Omental fat pad (tissue), 4 donors: ENCODE results near the gene S100B. TPM values are rescaled to one million over a fixed set of nuclear protein-coding genes. Genes with fewer than 3 reads are reported as not detected.

Experiments
- ATAC-seq: fragments of 150-250 bp; one replicate; pipeline ENCODE4 v1.9.1; 2016; ENCODE audit warnings: mild to moderate bottlenecking, moderate library complexity; ENCODE audit not compliant: low FRiP score
- DNase-seq: peaks from one replicate; pipeline ENCODE4 v3.0.0-alpha.2; 2019; ENCODE audit warnings: low spot score
- total RNA-seq, 4 donors: library from RNA; depleted of rRNA; stranded (reverse); fragments of >200 nt; gene quantifications; one replicate each; pipeline ENCODE4 v1.1.0, GENCODE V29; 2016
- TF ChIP-seq, protein P1 (sequence below), 3 donors: fragments of 450-650 bp; IDR thresholded peaks; one replicate each; pipeline ENCODE4 v1.5.1; 2016 to 2017; ENCODE audit warnings: antibody characterized with exemption in 3 of 3, mild to moderate bottlenecking in 3 of 3, moderate library complexity in 2 of 3

Gene S100B
- total RNA-seq, 4 donors from 2014 or later = 75.0 to 252 (median 113) TPM

DNA sequence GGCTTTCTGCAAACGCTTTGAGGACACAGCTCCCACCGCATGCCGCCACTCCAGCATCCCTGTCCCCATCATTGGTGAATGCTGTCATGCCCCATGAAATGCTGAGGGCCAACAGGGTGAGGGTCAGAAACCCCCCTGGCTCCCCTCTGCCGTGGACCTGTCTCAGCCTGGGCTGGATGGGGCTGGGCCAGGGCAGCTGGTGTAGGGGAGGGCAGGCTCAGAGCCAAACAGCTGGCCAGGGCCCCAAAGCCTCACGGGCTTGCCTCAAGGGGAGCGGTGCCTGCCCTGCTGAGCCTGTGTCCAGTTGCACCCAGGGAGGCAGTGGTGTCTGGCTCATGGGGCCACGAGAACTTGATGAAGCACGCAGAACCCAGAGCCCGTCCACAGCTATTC is 49.7 kb downstream of the S100B start:
- TF ChIP-seq, protein P1, sequence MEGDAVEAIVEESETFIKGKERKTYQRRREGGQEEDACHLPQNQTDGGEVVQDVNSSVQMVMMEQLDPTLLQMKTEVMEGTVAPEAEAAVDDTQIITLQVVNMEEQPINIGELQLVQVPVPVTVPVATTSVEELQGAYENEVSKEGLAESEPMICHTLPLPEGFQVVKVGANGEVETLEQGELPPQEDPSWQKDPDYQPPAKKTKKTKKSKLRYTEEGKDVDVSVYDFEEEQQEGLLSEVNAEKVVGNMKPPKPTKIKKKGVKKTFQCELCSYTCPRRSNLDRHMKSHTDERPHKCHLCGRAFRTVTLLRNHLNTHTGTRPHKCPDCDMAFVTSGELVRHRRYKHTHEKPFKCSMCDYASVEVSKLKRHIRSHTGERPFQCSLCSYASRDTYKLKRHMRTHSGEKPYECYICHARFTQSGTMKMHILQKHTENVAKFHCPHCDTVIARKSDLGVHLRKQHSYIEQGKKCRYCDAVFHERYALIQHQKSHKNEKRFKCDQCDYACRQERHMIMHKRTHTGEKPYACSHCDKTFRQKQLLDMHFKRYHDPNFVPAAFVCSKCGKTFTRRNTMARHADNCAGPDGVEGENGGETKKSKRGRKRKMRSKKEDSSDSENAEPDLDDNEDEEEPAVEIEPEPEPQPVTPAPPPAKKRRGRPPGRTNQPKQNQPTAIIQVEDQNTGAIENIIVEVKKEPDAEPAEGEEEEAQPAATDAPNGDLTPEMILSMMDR (IDR thresholded peaks at IDR 0.05) = no peak
- no peak for ATAC-seq
- DNase-seq = no peak

DNA sequence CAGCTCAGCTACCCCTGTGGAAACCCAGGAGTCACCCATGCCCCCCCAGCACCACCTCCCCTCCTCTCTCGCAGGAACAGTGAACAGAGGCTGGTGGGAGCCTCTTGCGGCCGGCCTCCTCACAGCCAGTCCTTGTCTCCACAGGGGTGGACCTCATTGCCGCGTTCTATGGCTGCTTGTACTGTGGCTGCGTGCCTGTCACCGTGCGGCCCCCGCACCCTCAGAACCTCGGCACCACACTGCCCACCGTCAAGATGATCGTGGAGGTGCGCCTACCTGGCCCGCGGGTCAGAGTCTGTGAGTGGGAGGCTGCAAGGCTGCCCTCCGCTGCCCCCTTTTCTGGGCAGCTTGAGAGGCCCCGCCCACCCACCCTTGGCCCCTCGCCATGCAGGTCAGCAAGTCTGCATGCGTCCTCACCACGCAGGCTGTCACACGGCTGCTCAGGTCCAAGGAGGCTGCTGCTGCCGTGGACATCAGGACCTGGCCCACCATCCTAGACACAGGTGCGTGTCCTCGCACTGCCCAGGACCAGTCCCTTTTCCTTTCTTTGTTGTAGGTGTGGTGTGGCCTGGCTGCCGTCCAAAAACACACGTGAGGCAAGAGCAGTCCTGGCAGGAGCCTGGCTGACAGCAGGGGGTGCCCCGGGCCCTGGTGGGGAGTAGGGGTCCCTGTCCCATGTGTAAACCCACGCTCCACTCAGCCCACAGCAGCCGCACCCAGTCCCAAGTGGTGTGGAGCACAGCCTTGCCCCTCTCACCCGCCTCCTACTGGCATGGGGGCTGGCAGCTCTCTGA is 50.3 kb downstream of the S100B start:
- TF ChIP-seq, protein P1 (IDR thresholded peaks at IDR 0.05) = no peak
- DNase-seq (no peak), ATAC-seq (no peak)

DNA sequence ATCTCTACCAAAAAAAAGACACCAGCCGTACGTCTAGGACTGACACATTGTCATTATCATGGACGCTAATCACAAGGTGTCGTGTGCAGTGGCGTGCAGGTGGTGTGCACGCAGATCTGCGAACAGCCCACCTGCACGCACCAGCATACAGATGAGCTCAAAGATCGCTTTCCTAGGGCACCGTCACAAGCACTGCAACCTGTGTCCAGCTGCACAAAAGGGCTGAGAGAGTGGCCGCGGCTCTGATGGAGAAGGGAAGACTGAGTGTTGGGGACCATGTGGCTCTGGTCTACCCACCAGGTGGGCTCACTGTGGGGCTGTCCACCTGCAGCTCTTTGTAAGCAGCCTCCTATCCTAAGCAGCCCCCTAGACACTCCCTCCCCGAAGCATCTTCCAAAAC is 50.9 kb downstream of the S100B start:
- no peak for DNase-seq
- TF ChIP-seq, protein P1 (IDR thresholded peaks at IDR 0.05) = no peak
- ATAC-seq = no peak

DNA sequence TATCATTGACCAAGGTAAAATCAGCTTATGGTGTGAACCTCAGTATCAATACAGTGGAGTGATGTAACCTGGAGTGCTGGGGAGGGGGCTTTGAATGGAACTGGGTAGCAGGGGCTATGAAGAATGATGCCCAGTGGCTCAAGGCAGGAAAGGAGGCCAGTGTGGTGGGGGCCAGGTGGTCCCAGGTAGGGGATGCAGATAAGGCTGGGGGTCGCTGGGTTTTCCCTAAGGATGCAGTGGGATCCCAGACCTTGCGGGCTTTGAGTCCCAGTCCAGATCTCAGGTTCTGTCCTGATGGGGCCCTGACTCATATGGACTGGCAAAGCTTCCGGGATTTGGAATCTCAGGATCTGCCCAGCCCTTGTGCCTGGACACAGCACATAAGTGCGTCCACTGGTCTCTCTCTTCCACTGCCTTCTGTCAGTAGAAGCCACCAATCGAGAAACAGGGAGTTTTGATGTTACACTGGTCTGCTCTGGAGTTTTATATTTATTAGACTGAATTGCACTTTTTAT is 52.0 kb downstream of the S100B start:
- DNase-seq = no peak
- TF ChIP-seq, protein P1 (IDR thresholded peaks at IDR 0.05) = no peak
- no peak for ATAC-seq

DNA sequence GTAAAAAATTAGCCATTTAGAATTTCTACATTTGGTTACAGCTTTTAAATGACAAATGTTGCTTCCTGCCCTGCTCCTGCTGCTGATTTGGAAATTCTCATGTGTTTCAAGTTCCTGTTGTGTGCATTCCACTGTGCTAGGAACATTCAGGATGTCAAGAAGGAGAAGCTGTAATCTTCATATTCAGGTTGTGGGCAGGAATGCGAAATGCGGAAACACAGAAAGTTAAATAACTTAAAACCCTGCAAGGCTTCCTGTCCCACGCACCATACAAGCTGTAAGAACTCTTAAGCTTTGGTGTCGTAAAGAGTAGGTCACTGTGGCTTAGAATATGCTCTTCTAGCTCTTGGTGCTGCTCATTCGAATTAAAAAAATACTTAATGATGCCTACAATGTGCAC is 52.6 kb downstream of the S100B start:
- ATAC-seq (no peak), DNase-seq (no peak)
- TF ChIP-seq, protein P1 (IDR thresholded peaks at IDR 0.05) = no peak

DNA sequence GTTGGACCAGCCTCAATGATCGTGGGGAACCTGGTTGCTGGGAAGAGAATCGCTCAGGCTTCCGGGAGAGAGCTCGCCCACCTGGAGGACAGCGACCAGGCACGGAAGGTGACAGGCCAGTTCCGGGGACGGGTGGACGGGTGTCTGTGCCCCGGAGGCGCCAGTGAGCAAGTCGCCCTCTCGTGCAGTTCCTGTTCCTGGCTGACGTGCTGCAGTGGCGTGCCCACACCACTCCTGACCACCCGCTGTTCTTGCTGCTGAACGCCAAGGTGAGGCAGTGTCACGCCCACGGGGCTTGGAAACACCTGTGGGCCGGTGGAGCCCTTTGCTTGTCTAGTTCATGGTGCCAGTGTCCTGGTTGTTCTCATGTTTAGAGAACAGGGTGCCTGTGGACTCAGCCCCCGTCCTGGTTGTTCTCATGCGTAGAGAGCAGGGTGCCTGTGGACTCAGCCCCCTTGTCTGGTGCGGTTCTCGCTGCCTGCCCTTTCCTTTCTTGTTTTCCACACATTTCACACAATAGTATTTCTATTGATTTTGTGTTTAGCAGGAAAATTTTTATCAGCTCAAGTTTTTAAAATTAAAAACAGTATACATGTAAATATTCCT is 53.1 kb downstream of the S100B start:
- DNase-seq (no peak), ATAC-seq (no peak)
- TF ChIP-seq, protein P1 (IDR thresholded peaks at IDR 0.05) = no peak
